Liver (tissue), 3 donors: ENCODE data around the gene EXOSC10.

Source experiments
- EGR1 ChIP-seq, 2 donors: IDR thresholded peaks; 2 replicates each; pipeline ENCODE4 v1.6.1; 2016 to 2018; ENCODE audit warnings: antibody characterized with exemption in 2 of 2, low read depth in 2 of 2
- TF ChIP-seq, protein P1 (sequence below): fragments of 150-350 bp; IDR thresholded peaks from 2 replicates; pipeline ENCODE4 v1.5.1; 2017; ENCODE audit warnings: improper control_type of control experiment, low read depth, low read length; ENCODE audit not compliant: missing input control
- donor health status: healthy.
- donor health status: healthy.

DNA sequence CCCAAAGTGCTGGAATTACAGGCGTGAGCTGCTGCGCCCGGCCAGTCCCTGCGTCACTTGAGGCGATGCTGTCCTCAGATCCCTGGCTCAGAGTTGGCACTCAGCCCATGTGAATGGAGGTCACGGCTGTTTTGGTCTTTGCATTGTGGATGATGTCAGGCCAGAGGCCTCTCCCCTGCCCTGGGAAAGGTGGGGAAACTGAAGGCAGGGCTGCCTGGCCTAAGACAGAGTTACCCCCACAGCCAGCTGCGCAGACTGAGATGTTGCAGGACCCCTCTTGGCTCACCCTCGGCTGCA lies 53.5 kb downstream of the EXOSC10 start:
- TF ChIP-seq, protein P1, sequence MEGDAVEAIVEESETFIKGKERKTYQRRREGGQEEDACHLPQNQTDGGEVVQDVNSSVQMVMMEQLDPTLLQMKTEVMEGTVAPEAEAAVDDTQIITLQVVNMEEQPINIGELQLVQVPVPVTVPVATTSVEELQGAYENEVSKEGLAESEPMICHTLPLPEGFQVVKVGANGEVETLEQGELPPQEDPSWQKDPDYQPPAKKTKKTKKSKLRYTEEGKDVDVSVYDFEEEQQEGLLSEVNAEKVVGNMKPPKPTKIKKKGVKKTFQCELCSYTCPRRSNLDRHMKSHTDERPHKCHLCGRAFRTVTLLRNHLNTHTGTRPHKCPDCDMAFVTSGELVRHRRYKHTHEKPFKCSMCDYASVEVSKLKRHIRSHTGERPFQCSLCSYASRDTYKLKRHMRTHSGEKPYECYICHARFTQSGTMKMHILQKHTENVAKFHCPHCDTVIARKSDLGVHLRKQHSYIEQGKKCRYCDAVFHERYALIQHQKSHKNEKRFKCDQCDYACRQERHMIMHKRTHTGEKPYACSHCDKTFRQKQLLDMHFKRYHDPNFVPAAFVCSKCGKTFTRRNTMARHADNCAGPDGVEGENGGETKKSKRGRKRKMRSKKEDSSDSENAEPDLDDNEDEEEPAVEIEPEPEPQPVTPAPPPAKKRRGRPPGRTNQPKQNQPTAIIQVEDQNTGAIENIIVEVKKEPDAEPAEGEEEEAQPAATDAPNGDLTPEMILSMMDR: no peak
- TF ChIP-seq EGR1 (IDR thresholded peaks at IDR 0.05; ENCODE audit: low read depth in 2 of 2): peak in 1 of 2 donors; percentile 37
